ENCODE data around the gene DPP9.

Gene DPP9

DNA sequence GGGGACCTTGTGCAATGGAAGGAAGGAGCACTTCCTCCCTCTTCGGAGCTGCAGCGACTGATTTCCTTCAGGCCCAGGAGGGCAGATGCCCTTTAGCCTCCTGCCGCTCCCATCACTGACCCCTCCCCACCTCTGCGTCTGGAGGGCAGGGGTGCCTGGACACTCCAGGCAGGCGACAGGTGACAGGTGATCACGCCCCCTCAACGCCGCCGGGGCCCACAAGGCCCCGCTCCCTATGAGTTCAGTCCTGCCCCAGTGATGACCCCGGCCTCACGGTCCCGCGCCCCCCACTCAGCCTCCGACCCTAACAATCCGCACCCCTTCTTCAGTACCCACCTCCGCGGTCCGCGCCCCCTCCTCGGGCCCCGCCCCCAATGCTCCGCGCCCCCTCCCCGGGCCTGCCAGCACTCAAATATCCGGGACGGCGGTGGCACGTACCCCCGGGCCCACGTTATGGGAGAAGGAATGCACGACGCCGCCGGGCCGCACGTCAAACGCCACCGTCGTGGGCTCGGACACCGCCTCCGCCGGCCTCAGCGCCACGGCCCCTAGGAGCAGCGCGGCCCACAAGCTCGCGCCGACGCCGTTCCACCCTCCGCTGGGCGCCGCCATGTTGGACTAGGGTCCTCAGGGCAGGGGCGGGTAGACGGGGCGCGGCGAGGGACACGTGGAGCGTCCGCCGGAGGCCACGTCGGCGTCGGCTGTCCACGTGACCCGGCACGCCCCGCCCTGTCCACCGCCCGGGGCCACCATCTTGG is 53.7 kb downstream of the DPP9 start, which contains the start of gene MYDGF:
MYDGF (minus strand) TSS at position 620 of the 758 bp plus-strand sequence; CDS start at position 612, 8 bp downstream.
- Histone ChIP-seq H3K4me3 (replicated peaks; ENCODE audit: insufficient read depth, low read length) (peak within 1 kb of the TSS; percentile 99), H3K27me3 (ENCODE audit: insufficient read depth, poor library complexity, severe bottlenecking) (no peaks in the 10 kb centered on the region), H3K27ac (replicated peaks) (peak within 1 kb of the TSS; percentile 73)
- peak; percentile 87 to 92 for DNase-seq (ENCODE audit: low read depth in 1 of 2, low spot score in 1 of 2)
- TF ChIP-seq POLR2AphosphoS5 (IDR thresholded peaks at IDR 0.05; ENCODE audit: low read depth) (peak; percentile 68; the same call in 1 of the 2 replicates), GABPA (IDR thresholded peaks at IDR 0.05; ENCODE audit: low read depth) (no peak), SPI1 (IDR thresholded peaks at IDR 0.05; ENCODE audit: borderline replicate concordance, low read depth) (peak; percentile 96)
- TF ChIP-seq, protein P1, sequence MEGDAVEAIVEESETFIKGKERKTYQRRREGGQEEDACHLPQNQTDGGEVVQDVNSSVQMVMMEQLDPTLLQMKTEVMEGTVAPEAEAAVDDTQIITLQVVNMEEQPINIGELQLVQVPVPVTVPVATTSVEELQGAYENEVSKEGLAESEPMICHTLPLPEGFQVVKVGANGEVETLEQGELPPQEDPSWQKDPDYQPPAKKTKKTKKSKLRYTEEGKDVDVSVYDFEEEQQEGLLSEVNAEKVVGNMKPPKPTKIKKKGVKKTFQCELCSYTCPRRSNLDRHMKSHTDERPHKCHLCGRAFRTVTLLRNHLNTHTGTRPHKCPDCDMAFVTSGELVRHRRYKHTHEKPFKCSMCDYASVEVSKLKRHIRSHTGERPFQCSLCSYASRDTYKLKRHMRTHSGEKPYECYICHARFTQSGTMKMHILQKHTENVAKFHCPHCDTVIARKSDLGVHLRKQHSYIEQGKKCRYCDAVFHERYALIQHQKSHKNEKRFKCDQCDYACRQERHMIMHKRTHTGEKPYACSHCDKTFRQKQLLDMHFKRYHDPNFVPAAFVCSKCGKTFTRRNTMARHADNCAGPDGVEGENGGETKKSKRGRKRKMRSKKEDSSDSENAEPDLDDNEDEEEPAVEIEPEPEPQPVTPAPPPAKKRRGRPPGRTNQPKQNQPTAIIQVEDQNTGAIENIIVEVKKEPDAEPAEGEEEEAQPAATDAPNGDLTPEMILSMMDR (IDR thresholded peaks at IDR 0.05; ENCODE audit: insufficient read depth, low read length), result no peak
- TF ChIP-seq, protein P2, sequence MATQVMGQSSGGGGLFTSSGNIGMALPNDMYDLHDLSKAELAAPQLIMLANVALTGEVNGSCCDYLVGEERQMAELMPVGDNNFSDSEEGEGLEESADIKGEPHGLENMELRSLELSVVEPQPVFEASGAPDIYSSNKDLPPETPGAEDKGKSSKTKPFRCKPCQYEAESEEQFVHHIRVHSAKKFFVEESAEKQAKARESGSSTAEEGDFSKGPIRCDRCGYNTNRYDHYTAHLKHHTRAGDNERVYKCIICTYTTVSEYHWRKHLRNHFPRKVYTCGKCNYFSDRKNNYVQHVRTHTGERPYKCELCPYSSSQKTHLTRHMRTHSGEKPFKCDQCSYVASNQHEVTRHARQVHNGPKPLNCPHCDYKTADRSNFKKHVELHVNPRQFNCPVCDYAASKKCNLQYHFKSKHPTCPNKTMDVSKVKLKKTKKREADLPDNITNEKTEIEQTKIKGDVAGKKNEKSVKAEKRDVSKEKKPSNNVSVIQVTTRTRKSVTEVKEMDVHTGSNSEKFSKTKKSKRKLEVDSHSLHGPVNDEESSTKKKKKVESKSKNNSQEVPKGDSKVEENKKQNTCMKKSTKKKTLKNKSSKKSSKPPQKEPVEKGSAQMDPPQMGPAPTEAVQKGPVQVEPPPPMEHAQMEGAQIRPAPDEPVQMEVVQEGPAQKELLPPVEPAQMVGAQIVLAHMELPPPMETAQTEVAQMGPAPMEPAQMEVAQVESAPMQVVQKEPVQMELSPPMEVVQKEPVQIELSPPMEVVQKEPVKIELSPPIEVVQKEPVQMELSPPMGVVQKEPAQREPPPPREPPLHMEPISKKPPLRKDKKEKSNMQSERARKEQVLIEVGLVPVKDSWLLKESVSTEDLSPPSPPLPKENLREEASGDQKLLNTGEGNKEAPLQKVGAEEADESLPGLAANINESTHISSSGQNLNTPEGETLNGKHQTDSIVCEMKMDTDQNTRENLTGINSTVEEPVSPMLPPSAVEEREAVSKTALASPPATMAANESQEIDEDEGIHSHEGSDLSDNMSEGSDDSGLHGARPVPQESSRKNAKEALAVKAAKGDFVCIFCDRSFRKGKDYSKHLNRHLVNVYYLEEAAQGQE (IDR thresholded peaks at IDR 0.05; ENCODE audit: insufficient replicate concordance, low read depth), result peak; percentile 56

DNA sequence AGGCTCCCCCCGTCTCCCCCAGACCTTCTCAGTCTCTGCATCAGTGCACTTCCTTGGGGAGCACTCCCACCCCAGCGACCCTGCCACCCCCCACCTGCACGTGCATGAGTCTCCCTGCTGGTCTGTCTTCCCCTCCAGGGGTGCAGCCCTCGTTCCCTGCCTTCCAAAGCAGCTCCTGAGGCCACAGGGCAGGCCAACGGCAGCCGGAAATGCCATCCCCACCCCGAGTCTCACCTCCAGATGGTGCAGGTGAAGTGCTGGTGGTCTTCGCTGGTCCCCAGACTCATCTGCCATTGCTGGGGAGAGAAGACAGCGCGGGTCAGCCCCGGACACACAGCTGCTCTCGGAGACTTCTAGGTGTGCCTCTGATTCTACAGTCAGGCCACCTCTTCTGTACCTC is 59.0 kb downstream of the DPP9 start:
- H3K27me3 ChIP-seq (ENCODE audit: insufficient read depth, poor library complexity, severe bottlenecking), result no peaks in the 10 kb centered on the region
- no peak overlapping the region for H3K27ac ChIP-seq (replicated peaks)
- H3K4me3 ChIP-seq (replicated peaks; ENCODE audit: insufficient read depth, low read length), result no peak overlapping the region
- TF ChIP-seq, protein P2 (IDR thresholded peaks at IDR 0.05; ENCODE audit: insufficient replicate concordance, low read depth), result no peak
- TF ChIP-seq GABPA (IDR thresholded peaks at IDR 0.05; ENCODE audit: low read depth) (no peak), SPI1 (IDR thresholded peaks at IDR 0.05; ENCODE audit: borderline replicate concordance, low read depth) (no peak), POLR2AphosphoS5 (IDR thresholded peaks at IDR 0.05; ENCODE audit: low read depth) (no peak)
- TF ChIP-seq, protein P1 (IDR thresholded peaks at IDR 0.05; ENCODE audit: insufficient read depth, low read length), result no peak
- DNase-seq (ENCODE audit: low read depth in 1 of 2, low spot score in 1 of 2), result no peak

DNA sequence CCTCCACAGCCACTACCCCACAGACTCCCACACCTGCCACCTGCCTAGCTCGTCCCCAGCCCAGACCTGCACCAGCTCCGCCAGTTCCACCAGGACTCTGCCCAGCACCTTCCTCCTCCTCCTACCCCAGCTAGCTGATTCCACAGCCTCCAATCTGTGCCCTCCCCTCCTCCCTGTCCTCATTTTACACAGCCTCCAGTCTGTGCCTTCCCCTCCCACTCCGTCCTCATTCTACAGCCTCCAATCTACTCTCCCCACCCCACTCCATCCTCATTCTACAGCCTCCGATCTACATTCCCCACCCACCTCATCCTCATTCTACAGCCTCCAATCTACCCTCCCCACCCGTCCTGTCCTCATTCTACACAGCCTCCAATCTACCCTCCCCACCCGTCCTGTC is 60.8 kb downstream of the DPP9 start:
- DNase-seq (ENCODE audit: low read depth in 1 of 2, low spot score in 1 of 2), result no peak
- no peaks in the 10 kb centered on the region for H3K27me3 ChIP-seq (ENCODE audit: insufficient read depth, poor library complexity, severe bottlenecking)
- no peak overlapping the region for H3K4me3 ChIP-seq (replicated peaks; ENCODE audit: insufficient read depth, low read length)
- H3K27ac ChIP-seq (replicated peaks), result no peak overlapping the region
- TF ChIP-seq POLR2AphosphoS5 (IDR thresholded peaks at IDR 0.05; ENCODE audit: low read depth) (no peak), GABPA (IDR thresholded peaks at IDR 0.05; ENCODE audit: low read depth) (no peak), SPI1 (IDR thresholded peaks at IDR 0.05; ENCODE audit: borderline replicate concordance, low read depth) (no peak)
- TF ChIP-seq, protein P1 (IDR thresholded peaks at IDR 0.05; ENCODE audit: insufficient read depth, low read length), result no peak
- TF ChIP-seq, protein P2 (IDR thresholded peaks at IDR 0.05; ENCODE audit: insufficient replicate concordance, low read depth), result no peak

Data from HL-60 (cell line).